SH-SY5Y (cell line): ENCODE measurements around the gene HGD.

Source experiments
- GATA2 ChIP-seq: IDR thresholded peaks from 2 replicates; pipeline ENCODE4 v1.6.1; 2011; ENCODE audit warnings: mild to moderate bottlenecking, low read depth, low read length
- GATA3 ChIP-seq: IDR thresholded peaks from 2 replicates; pipeline ENCODE4 v1.6.1; 2011; ENCODE audit warnings: low read depth, mild to moderate bottlenecking, low read length, moderate library complexity

DNA sequence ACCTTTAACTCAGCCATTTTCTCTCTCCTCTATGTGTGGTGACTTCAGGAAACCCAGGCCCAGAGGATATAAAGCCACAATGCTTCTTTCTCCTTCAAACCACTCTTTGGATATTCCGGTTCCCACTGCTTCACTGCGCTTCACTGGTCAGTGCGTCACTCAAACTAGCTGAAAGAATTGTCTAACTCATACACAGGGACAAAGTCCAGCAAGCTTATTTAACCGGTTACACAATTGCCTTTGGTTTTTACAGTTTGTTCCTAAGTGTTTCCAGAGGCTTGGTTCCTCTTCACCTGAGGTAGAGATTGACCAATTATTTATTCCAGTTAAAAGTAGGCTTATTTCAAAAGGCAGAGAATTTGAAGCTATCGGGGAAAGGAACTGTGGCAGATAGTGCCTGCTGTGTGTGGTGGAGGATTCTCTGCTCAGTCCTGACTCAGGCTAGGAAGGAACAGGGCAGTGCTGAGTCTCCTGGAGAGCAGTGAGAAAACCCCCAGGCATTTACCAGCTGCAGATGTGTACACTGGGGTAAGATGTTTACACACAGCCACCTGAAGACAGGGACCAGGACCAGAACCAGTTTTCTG lies at the start of gene HGD:
- TF ChIP-seq GATA2 (no peak), GATA3 (no peak)
